Renal pelvis (tissue), 4 donors: ENCODE data around the gene PRDM16. TPM values are rescaled to one million over a fixed set of nuclear protein-coding genes. Genes with fewer than 3 reads are reported as not detected.

Source experiments
- DNase-seq: peaks from one replicate; pipeline ENCODE4 v3.0.0-alpha.2; 2013
- polyA plus RNA-seq, 3 donors: library from polyadenylated mRNA; unstranded; fragments of 120-200 nt; gene quantifications; one replicate each; pipeline ENCODE4 v1.2.1, GENCODE V29; 2013; ENCODE audit not compliant: insufficient read length in 3 of 3

Gene PRDM16
- polyA plus RNA-seq, 3 donors: 7.2 to 9.6 (median 9.3) TPM

DNA sequence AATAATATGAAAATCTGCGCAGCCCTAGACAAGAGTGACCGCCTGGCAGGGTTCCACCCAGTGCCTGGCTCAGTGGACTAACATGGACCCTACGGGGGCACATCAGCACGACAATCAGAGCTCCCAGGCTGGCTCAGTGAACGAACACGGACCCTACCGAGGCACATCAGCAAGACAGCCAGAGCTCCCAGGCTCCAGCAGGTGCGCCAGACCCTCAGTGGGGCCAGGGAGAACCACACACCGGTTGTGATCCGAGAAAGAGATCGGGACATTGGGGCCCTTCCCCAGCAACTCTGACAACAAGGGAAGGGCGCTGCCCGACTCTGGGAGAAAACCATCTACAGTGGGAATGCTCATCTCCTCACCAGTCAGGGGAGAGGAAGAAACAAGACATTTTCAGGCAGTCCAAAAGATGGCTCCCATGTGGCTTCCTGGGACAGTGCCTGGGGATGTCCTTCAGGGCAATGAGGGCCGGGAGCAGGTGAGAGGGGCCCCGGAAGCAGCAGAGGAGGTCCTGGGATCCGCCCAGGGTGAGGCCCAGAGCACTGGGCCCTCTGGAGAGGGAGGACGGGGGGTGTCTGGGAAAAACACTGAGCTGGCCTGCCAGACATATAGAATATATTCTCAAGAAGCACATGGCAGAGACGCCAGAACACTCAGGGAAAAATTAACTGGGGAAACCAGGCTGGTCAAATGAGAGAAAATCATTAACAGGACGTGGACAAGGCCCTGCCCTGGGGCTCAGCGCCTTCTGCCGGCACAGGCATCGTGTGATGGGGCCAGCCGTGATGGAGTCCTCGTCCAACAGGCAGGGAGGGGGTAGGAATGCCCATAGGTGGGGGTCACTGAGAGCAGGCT lies 390.3 kb downstream of the PRDM16 start:
- DNase-seq: no peak

DNA sequence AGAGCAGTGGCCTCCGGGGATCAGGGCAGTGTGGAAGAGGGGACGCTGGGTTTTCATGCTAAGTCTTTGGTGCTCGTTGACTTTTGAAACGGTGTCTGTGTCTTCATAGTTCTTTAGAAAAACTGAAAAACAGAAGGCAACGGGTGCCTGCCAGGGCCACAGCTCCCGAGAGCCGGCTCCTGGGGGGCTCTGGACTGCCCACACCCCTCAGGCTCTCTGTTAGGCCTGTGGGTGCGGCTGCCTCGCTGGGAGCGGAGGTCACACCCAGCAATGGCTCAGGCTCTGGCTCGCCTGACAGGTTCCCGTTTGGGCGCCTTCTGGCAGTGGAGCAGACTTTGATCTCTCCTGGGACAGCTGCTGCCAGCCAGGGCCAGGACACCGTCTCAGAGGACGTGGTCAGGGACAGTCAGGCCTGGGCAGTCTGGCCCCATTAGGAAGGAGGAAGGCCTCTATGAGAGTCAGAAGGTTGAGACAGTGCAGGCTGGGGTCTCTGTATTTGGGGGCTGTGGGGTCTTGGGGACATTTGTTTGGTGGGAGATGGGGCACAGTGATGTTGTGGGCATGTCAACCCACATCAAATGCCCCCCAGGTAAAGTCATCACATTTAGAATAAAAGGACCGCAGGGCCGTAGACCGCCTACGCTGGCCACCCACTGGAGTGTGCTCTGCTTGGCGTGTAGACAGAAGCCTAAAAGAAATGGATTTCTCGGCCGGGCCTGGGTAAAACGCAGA lies 391.1 kb downstream of the PRDM16 start:
- DNase-seq: no peak

DNA sequence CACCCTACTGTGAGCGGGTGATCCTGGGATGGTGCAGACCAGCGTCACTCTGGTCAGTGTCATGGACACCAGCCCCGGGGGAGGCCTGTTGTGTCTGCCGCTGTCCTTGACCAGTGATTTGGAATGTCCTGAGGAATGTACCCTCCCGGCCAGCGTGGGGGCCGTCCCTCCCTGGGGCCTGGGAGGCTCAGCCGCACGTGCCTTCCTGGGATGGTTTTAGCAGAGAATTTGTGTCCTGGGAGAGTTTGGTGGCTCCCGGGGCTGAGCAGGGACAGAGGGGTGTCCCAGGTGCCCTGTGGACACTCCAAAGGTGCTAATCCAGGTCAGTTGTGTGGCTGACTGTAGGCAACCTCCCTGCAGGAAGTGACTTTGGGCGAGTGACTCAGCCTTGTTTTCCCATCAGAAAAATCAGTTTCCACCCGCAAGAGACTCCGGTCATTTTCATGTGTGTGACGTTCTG lies 391.7 kb downstream of the PRDM16 start:
- peak; percentile 70 for DNase-seq

DNA sequence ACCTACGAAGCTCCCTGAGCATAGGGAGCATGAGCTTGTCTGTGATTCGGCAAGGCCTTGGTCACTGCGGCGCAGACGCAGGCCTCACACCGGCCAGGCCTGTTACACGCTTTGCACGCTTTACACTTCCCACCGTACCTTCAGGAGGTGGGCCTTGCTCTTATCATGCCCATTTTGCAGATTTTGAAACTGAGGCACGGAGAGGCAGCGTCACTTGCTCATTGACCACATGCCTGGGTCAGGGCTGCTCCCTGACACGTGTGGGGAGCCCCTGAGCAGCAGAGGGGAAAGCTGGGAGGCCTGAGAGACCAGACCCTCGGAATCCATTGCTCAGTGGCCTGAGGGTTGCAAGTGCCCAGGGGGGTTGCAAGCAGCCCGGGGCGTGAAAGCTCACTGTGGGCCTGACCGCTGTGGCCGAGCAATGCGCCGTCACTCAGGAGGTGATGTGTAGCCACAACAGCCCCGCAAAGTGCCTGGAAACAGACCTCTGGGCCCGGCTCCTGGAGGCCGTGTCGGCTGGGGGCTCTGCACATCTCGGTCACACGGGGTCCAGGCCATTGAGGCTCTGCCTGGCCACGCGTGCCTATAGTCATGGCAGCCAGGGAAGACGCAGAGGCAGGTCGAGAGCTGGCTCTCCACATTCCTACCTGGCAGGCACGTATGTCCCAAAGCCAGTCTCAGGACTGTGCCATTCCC lies 392.4 kb downstream of the PRDM16 start:
- DNase-seq: no peak

DNA sequence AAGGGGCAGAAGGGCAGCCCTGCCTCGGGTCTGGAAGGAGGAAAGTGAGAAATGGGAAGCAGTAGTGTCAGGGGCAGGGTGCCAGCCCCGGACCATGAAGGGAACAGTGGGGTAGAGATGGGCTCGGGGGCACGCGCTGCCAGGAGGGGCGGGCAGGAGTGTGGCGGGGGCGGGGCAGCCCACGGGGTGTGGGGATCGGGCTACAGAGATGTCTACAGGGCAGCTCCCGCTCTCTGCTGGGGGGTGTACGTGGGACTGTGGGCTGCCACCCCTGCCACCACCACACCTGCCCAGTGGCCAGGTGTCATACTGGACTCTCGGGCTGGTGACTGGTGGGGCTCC lies 392.9 kb downstream of the PRDM16 start:
- DNase-seq: no peak

DNA sequence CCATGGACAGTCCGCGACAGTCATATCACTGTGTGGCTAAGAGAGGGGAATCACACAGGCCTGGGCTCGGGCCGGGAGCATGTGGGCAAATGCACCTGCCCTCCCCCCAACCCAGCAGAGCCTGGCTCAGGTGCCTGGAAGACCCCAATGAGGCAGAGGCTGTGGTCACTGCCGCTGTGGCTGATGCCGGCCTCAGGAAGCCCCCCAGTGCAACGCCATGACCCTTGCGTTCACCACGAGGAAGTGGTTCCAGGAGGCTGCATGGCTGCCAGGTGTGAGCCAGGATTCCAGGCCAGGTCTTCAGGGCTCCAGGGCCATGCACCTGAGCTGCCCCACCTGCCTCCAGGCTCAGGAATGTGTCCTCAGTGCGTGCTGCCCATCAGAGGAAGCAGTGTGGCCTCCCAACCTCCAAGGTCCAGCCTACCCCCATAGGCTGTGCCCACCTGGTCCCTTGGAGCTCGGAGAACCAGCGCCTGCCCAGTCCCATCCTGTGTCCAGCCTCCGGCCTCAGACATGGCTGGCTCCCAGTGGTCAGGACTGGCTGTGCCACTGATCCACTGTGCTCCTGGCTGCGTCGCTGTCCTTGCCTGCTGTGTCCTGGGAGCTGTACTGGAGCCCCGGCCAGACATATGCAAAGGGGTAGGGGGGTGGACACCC lies 393.5 kb downstream of the PRDM16 start:
- DNase-seq: no peak

DNA sequence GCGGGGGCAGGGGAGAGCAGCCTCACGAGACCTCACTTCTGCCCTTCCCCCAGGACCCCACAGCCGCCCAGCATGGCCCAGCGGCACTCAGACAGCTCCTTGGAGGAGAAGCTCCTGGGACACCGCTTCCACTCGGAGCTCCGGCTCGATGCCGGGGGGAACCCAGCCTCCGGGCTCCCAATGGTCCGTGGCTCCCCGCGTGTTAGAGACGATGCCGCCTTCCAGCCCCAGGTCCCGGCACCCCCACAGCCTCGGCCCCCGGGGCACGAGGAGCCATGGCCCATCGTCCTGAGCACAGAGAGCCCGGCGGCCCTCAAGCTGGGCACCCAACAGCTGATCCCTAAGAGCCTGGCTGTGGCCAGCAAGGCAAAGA lies 394.0 kb downstream of the PRDM16 start:
- DNase-seq: no peak

DNA sequence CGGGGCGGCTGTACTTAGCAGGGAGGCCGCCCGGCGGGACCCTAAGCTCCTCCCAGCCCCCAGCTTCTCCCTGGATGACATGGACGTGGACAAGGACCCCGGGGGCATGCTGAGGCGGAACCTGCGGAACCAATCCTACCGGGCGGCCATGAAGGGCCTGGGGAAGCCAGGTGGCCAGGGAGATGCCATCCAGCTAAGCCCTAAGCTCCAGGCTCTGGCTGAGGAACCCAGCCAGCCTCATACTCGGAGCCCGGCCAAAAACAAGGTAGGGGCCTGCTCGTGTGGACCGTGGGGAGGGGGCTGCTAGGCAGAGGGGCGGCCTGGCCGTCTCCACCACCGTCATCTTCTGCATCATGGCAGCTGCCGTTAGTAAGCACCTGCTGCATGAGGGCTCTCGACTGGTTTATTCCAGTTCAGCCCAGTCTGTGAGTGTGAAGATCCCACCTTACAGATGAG lies 394.4 kb downstream of the PRDM16 start:
- no peak for DNase-seq

DNA sequence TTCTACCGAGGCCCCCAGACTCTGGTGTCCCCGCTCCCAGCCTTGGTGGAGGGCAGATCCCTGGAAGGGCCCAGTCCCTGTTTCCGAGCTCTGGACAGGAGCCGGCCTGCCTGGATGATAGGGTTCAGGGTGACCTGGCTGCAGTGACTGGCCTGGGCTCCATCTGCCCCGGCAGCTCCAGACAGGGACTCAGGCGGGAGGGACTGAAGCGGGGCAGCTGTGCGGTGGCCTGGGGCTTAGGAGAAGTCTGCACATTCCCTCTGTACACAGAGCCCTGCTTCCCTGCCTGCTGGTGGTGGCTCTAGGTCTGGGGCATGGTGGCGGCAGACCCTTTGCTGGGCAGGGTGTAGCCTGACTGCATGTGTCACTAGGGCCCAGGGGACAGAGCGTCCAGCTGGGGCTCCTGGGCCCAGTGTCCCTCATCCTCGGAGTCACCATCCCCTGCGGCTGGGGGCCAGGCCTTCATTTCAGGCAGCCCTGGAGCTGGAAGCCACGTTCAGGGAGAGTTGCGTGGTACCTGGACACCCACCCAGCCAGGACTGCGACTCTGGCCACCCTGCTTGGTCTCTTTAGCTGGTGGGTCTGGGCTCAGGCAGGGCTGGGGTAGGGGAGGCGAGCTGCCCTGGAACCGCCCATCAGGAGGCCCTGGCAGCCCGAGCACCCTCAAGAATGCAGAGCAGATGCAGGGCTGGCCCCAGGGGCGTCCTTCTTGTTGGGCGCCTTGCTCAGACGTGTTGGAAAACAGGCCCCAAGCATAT lies 395.1 kb downstream of the PRDM16 start:
- DNase-seq: no peak

DNA sequence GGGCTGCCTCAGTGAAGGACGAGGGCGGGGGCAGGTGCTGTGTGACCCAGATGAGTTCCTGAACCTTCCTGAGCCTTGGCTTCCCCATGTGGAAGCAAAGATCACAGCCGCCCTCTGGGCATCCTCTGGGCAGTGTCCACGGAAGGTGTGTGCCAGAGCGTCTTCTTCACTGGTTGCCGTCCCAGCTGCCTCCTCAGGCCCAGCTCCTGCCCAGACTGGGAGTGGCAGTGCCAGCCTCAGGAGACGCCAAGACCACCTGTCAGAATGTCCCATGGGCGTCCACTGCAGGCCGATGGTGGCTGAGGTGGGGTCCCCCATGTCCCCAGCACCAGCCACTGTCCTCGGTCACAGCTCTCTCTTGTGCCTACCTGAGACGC lies 395.6 kb downstream of the PRDM16 start:
- no peak for DNase-seq

DNA sequence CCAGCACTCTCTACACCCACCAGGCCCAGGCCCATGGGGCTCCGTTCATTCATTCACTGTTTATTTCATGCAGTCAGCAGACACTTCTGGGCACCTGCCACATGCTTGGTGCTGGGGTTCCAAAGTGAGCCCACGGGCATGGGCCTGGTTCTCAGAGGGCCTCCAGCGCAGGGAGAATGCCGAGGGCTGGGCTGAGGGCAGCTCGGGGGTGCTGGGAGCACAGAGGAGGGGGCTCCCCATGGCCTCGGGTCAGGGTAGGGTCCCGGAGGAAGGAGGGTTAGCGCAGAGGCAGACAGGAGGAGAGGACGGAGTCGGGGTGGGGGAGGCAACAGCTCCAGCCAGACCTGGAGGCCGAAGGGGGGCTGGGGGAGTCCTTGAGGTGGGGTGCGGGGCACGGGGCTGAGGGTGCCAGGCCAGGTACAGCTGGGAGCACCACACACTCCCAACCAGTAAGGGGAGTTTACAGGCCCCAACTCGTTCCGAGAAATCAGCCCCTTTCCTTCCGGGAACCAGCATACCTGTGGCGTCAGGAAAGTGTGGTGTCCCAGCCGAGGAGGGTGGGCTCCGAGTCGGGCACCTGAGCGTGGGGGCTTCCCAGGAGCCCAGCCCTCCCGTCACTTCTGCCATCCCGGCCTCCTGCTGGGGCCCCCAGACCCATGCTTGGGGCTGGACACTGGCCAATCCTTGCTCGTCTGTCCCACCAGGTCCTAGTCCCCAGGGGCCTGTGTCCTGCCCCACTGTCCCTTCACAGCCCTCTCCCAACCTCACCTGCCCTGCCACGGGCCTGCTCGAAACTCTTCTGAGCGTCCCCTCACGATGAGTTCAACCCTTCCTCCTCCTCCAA lies 396.3 kb downstream of the PRDM16 start:
- DNase-seq: no peak

DNA sequence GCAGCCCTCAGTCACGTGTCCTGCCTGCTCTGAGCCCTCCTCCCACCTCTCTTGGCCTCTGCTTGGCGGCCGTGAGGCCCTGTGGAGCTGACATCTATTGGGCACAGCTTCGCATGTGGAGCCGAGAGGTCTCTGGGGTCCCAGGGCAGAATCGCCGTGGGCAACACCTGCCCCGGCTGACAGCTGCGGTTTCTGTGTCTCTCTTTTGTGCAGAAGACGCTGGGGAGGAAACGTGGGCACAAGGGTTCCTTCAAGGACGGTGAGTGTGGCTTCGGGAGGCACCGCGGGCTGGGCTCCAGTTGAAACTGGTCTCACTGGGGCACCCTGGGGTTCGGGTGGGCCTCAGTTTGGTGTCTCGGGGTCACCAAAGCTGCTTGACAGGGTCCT lies 396.9 kb downstream of the PRDM16 start:
- DNase-seq: no peak

DNA sequence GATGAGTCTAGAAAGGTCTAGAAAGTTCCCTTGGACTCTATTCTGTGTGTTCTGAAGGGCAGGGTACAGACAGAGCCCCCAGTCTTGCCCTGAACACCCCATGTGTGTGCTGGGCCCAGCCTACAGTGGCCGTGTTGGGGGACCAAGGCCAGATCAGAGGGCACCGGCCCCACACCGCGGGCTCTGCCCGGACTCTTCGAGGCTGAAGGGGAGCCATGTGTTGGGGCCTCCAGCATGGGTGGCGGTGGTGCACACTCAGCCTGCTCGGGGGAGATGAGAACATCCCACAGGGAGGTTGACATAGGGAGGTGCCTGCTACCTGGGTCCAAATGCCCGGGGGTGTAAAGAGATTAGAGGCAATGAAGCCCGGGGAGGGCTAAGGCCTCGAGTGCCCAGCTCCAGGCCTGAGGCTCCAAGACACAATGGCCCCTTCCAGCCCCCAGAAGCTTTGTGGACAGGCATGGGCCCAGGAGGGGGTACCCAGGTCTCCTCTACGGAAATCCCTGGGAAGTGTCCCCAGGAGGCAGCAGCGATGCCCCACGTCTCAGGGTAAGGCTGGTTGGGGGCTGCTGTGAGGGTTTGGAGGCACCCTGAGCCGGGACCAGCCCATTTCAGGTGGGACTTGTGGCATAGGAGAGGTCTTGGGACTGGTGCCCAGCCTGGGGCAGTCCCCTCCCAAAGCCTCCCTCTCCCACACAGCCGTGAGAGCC lies 397.5 kb downstream of the PRDM16 start:
- DNase-seq: no peak

DNA sequence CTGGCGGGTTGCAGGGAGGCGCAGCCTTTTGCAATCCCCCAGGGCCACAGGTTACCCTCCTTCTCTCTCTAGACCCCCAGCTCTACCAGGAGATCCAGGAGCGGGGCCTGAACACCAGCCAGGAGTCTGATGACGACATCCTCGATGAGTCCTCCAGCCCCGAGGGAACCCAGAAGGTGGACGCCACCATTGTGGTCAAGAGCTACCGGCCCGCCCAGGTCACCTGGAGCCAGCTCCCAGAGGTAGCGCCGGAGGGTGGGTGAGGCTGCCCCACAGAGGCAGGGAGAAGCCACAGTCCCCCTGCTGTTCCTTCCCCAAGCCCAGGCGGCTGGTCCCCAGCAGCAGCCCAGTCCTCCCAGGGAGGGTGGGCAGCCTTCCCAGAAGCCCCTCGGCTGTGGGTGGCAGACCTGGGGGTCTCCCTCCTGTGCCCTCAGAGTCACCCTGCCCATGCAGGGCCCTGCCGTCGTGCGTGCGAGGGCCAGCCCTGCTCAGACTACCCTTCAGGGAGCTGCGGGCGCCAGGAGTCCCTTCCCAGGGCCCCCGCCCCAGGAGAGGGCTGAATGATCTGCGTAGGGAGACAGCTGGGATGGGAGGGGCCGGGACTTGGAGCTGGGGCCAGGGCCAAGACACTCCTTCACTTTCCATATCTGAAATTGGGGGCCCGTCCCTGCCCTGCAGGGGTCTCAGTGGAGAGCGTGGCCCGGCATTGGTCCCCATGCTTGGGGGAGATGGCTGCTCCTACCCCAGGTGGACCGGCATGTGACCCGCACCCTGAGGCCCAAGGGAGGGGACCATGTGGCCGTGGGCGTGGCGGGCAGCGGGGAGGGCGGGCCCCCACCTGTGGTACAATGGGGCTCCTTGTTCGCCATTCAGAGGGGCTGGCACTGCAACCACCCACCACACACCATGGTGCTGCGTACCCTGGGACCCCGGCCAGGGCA lies 398.4 kb downstream of the PRDM16 start:
- no peak for DNase-seq

DNA sequence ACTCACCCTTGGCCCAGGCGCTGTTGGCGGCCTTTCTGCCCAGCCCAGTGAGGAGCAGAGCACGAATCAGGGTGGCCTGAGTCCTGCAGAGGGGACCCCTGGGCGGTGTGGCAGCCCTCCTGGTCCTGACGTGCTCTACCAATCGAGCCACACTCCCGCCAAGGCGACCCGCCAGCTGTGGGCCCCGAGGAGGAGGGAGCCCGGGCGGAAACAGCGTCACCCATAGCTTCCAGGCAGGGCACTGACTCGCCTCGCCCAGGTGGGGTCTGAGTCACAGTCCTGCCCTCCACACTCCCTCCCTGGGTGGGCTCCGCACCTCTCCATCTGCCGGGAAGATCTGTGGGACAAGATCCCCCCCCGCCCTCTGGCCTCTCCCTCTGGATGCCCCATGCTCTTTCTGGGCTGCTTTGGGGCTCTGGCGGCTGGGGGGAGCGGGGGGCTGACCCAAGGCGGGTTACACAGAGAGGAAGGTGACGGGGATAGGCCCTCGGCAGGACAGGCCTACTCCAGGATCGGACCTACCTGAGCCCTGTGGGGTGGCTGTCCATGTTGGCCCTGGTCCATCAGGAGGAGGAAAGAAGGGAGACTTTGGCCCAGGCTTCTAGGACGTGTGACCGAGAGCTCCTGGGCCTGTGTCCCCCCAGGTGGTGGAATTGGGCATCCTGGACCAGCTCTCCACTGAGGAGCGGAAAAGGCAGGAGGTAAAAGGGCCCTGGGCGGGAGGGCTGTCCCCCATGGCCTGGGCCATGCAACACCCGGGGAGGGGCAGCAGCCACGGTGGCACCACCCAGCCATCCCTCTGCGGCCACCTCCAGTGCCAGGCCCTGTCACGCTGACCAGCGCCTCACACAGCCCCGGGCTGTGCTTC lies 399.5 kb downstream of the PRDM16 start:
- no peak for DNase-seq

DNA sequence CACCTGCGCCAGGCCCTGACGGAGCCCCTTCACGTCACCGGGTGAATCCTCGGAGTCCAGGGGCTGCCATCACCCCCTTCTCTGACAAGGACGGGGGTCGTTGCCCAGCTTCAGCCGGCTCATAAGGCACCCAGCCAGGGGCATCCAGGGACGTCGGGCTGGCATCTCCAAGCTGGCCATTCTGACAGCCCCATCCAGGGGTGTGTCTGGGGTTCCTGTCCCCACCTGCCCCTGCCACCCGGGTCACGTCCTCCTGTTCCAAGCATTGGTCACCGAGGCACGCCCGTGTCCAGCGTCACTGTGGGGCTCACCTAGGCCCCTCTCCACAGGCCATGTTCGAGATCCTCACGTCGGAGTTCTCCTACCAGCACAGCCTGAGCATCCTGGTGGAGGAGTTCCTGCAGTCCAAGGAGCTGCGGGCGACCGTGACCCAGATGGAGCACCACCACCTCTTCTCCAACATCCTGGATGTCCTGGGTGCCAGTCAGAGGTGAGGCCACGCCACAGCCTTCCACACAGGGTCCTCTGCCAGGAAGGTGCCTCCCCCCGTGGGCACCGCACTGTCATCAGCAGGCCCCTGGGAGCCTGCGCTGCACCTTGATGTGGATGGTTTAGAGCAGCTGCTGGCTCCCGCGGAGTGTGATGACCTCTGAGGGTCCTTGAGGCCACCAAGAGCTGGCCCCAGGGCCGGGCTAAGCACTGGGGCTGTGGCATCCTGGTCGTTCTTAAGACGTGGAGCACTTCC lies 400.3 kb downstream of the PRDM16 start:
- no peak for DNase-seq
